HCT116 (cell line): Measurements from ENCODE around the gene MEPCE. TPM values are rescaled to one million over a fixed set of nuclear protein-coding genes. Genes with fewer than 3 reads are reported as not detected.

ENCODE experiments used
- ATAC-seq: fragments of 200-7000 bp; cut with Tn5 transposase; 2 replicates; pipeline ENCODE4 v1.9.1; 2020; ENCODE audit warnings: mild to moderate bottlenecking, moderate library complexity
- BruUV-seq: library from RNA; stranded (reverse); fragments of 400-500 nt; replicated peaks from 2 replicates; lab custom pipeline; 2021; lab: Mats Ljungman, UMichigan
- CTCF ChIA-PET: fragments of 300-600 bp; sonication (Branson Sonifier 250); formaldehyde crosslinking; loops from one replicate; lab custom pipeline; 2021; ENCODE audit warnings: antibody characterized with exemption; lab: Charles Lee
- POLR2A ChIA-PET: fragments of 300-600, 350-600 bp; sonication (Branson Sonifier 250); formaldehyde crosslinking; loops from one replicate; lab custom pipeline; 2021; ENCODE audit warnings: antibody characterized with exemption; lab: Charles Lee
- RAD21 ChIA-PET, 2 experiments: fragments of 300-600 bp; sonication (Branson Sonifier 250); formaldehyde crosslinking; loops; one replicate each; lab custom pipeline; 2023; ENCODE audit warnings: low total read pairs in 2 of 2; ENCODE audit not compliant: uncharacterized antibody in 2 of 2, unreplicated experiment in 2 of 2, low non-redundant PET in 1 of 2; lab: Charles Lee
- DNase-seq: peaks from one replicate; pipeline ENCODE4 v3.0.0-alpha.2; 2010; ENCODE audit warnings: low read depth, low spot score
- H2AFZ ChIP-seq: fragments of 200-600 bp; shearing (Covaris generic), sonication (generic); 2 replicates; pipeline ENCODE4 v1.6.1; 2017; ENCODE audit warnings: low read depth, mixed run types, mixed read lengths, antibody characterized with exemption, low read length; ENCODE audit not compliant: poor library complexity, severe bottlenecking
- H3K27ac ChIP-seq: 2 replicates; pipeline ENCODE4 v1.5.1; 2012; ENCODE audit warnings: low read depth, low read length
- H3K27me3 ChIP-seq: fragments of 200-600 bp; sonication (generic); 2 replicates; pipeline ENCODE4 v1.6.1; 2016; ENCODE audit warnings: mixed run types, low read length, mixed read lengths; ENCODE audit not compliant: insufficient read depth
- H3K36me3 ChIP-seq, 2 experiments: fragments of 200-500 bp in 1 of 2; fragments of 200-600 bp in 1 of 2; sonication (Bioruptor generic) in 1 of 2; sonication (generic) in 1 of 2; 2 replicates each; pipeline versions ENCODE4 v1.5.1 to v1.6.1; 2014 to 2016; ENCODE audit warnings: low read length in 2 of 2, inconsistent platforms in 1 of 2, mixed read lengths in 1 of 2, mixed run types in 1 of 2; ENCODE audit not compliant: insufficient read depth in 2 of 2, control insufficient read depth in 1 of 2
- H3K4me1 ChIP-seq, 2 experiments: fragments of 200-600 bp in 1 of 2; sonication (generic) in 1 of 2; 2 replicates each; pipeline versions ENCODE4 v1.5.1 to v1.6.1; 2012 to 2017; ENCODE audit warnings: low read length in 2 of 2, inconsistent platforms in 1 of 2, mild to moderate bottlenecking in 1 of 2, mixed read lengths in 1 of 2, mixed run types in 1 of 2, moderate library complexity in 1 of 2; ENCODE audit not compliant: insufficient read depth in 2 of 2, control insufficient read depth in 1 of 2
- H3K4me2 ChIP-seq: fragments of 200-600 bp; sonication (generic); 2 replicates; pipeline ENCODE4 v1.6.1; 2017; ENCODE audit warnings: mixed run types, low read length, mixed read lengths
- H3K4me3 ChIP-seq, 2 experiments: fragments of 200-600 bp in 1 of 2; sonication (generic) in 1 of 2; replicated peaks in 1 of 2; 2 replicates each; pipeline ENCODE4 v1.5.1; 2011 to 2016; ENCODE audit warnings: low read length in 2 of 2, control low read depth in 1 of 2, low read depth in 1 of 2, mild to moderate bottlenecking in 1 of 2, mixed read lengths in 1 of 2, mixed run types in 1 of 2
- H3K79me2 ChIP-seq: fragments of 200-600 bp; sonication (generic); 2 replicates; pipeline ENCODE4 v1.6.1; 2017; ENCODE audit warnings: mild to moderate bottlenecking, mixed run types, low read length, moderate library complexity, mixed read lengths; ENCODE audit not compliant: insufficient read depth
- H3K9ac ChIP-seq: fragments of 200-600 bp; sonication (generic); 2 replicates; pipeline ENCODE4 v1.6.1; 2016; ENCODE audit warnings: low read length, mixed read lengths
- H3K9me2 ChIP-seq: fragments of 200-600 bp; sonication (generic), shearing (Covaris generic); 2 replicates; pipeline ENCODE4 v1.6.1; 2017; ENCODE audit warnings: mixed run types, mild to moderate bottlenecking, moderate library complexity; ENCODE audit not compliant: insufficient read depth
- H3K9me3 ChIP-seq, 2 experiments: fragments of 200-500 bp in 1 of 2; fragments of 200-600 bp in 1 of 2; sonication (Bioruptor generic) in 1 of 2; sonication (generic) in 1 of 2; 2 replicates each; pipeline ENCODE4 v1.6.1; 2014 to 2017; ENCODE audit warnings: low read length in 2 of 2, mixed read lengths in 2 of 2, inconsistent platforms in 1 of 2, low read depth in 1 of 2, mild to moderate bottlenecking in 1 of 2, mixed run types in 1 of 2, moderate library complexity in 1 of 2; ENCODE audit not compliant: control insufficient read depth in 1 of 2, insufficient read depth in 1 of 2
- H4K20me1 ChIP-seq: fragments of 200-600 bp; sonication (generic), shearing (Covaris generic); 2 replicates; pipeline ENCODE4 v1.6.1; 2017; ENCODE audit warnings: mixed run types, mild to moderate bottlenecking, moderate library complexity; ENCODE audit not compliant: insufficient read depth
- ATF3 ChIP-seq: IDR thresholded peaks from 2 replicates; pipeline ENCODE4 v1.6.1; 2012
- CBX3 ChIP-seq: IDR thresholded peaks from 2 replicates; pipeline ENCODE4 v1.6.1; 2012; ENCODE audit warnings: low read depth
- CEBPB ChIP-seq: IDR thresholded peaks from 2 replicates; pipeline ENCODE4 v1.6.1; 2012; ENCODE audit warnings: low read depth
- EGR1 ChIP-seq: IDR thresholded peaks from 2 replicates; pipeline ENCODE4 v1.6.1; 2012; ENCODE audit warnings: low read depth
- EZH2 ChIP-seq: fragments of 200-600 bp; sonication (generic); IDR thresholded peaks from 2 replicates; pipeline ENCODE4 v1.6.1; 2017; ENCODE audit warnings: antibody characterized with exemption, mixed run types
- REST ChIP-seq: IDR thresholded peaks from 2 replicates; pipeline ENCODE4 v1.6.1; 2012; ENCODE audit warnings: low read depth
- SIN3A ChIP-seq: IDR thresholded peaks from 2 replicates; pipeline ENCODE4 v1.6.1; 2012; ENCODE audit warnings: low read depth
- YY1 ChIP-seq: IDR thresholded peaks from 2 replicates; pipeline ENCODE4 v1.6.1; 2011; ENCODE audit warnings: low read length, low read depth, moderate library complexity, mild to moderate bottlenecking; ENCODE audit not compliant: insufficient replicate concordance; ENCODE audit errors: extremely low read depth
- intact Hi-C: fragments of 100-400 bp; cut with micrococcal nuclease; formaldehyde crosslinking; loops from 2 replicates; pipeline ENCODE4 v1.10.0; 2022
- total RNA-seq: library from RNA; stranded (reverse); gene quantifications from one replicate; pipeline ENCODE4 v1.2.1, GENCODE V29; 2021; ENCODE audit not compliant: unreplicated experiment
- TF ChIP-seq, protein P1 (sequence below), 3 experiments: fragments of 200-600 bp in 1 of 3; sonication (generic) in 1 of 3; IDR thresholded peaks in 2 of 3; conservative IDR thresholded peaks in 1 of 3; 2 replicates each; pipeline ENCODE4 v1.5.1; 2012 to 2017; ENCODE audit warnings: low read depth in 2 of 3, low read length in 2 of 3, antibody characterized with exemption in 1 of 3, borderline replicate concordance in 1 of 3, control low read depth in 1 of 3, mild to moderate bottlenecking in 1 of 3, mixed read lengths in 1 of 3, mixed run types in 1 of 3, moderate library complexity in 1 of 3; ENCODE audit not compliant: insufficient read depth in 1 of 3

Gene MEPCE
- total RNA-seq, 1 experiment from 2014 or later: 44.4 TPM

DNA sequence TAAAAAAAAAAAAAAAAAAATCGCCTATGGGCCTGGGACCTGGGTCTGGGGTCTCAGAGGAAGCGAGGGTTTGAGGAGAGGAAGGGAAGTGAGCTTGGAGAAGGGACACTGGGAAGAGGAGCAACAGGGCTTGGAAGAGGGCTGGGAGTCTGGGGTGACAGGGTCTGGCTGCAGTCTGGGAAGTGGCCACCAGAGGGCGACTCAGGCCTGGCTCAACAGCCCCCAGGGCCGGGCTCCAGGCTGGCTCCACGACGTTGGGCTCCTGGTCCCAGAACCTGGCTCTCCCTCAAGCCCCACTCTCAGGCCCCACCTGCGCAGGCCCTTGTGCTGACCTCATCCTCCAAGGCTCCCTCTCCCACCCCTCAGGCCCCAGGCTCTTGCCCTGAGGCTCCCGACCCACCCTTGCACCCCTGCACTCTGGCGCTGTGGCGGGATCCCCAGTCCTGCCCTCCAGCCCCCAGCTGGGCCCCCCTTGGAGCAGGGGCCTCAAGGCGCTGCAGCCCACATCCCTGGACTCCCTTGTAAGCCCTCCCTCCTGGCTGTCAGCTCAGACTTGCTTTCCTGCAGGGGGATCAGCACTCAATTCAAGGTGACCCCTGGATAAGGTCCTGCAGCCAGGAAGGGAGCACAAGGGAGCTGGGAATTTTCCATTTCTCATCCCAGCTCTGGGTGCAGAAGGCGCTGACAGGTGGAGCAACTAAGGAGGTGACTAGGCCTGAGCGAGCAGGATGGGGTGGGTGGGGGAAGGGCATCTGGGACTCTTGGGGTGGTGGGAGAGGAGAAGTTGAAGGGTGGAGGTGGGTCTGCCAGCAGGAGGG is 39.8 kb downstream of the MEPCE start (continued):
- TF ChIP-seq CBX3 (no peak), YY1 (no peak), ATF3 (no peak), SIN3A (no peak), EGR1 (no peak), REST (no peak)
- TF ChIP-seq, all 23 proteins: peak for 2

DNA sequence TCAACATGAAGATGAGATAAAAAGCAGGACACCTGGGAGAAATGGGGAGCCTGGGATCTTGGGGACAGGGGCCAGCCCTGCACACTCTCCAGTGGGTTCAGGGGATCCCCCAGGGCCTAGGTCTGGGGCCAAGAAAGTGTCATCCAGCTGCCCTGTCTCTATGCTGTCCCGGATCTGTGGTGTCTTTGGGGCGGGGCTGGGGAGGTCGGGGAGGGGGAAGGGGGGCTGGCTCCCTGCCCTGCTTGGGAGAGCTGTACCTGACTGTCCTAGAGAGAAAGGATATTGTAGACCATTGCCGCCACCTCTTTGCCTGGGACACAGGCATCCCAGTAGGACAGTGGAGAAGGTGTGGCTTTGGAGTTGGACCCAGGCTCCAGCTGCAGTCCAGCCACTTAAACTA is 41.4 kb downstream of the MEPCE start:
- Histone ChIP-seq H4K20me1 (no peaks in the 10 kb centered on the region), H3K4me3 (no peak overlapping the region), H3K27me3 (no peaks in the 10 kb centered on the region), H3K36me3 (0 out of 4 replicates have a peak, but pooled peaks cover 0 to 2% of the 10 kb centered on the region in 2 experiments), H3K9me2 (no peaks in the 10 kb centered on the region), H3K9ac (no peak overlapping the region), H3K27ac (no peak overlapping the region), H3K4me1 (peaks cover 22 to 33% of the 10 kb centered on the region in 2 experiments), H3K79me2 (no peaks in the 10 kb centered on the region), H2AFZ (no peak overlapping the region), H3K9me3 (no peaks in the 10 kb centered on the region), H3K4me2 (no peak overlapping the region)
- RAD21 ChIA-PET: no interaction called here
- no TSS peak for BruUV-seq
- DNase-seq (no peak), ATAC-seq (no peak)
- CTCF ChIA-PET: interaction anchor here (3.4 kb wide), 1 partner anchor 88 kb away, joined by 31 read pairs; no protein-coding TSS in a partner anchor
- no peak for TF ChIP-seq EZH2
- no peak for TF ChIP-seq CEBPB
- no peak for TF ChIP-seq CBX3
- TF ChIP-seq, protein P1, sequence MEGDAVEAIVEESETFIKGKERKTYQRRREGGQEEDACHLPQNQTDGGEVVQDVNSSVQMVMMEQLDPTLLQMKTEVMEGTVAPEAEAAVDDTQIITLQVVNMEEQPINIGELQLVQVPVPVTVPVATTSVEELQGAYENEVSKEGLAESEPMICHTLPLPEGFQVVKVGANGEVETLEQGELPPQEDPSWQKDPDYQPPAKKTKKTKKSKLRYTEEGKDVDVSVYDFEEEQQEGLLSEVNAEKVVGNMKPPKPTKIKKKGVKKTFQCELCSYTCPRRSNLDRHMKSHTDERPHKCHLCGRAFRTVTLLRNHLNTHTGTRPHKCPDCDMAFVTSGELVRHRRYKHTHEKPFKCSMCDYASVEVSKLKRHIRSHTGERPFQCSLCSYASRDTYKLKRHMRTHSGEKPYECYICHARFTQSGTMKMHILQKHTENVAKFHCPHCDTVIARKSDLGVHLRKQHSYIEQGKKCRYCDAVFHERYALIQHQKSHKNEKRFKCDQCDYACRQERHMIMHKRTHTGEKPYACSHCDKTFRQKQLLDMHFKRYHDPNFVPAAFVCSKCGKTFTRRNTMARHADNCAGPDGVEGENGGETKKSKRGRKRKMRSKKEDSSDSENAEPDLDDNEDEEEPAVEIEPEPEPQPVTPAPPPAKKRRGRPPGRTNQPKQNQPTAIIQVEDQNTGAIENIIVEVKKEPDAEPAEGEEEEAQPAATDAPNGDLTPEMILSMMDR (IDR thresholded peaks at IDR 0.05 in 2 of 3, conservative IDR thresholded peaks at IDR 0.05 in 1 of 3; ENCODE audit: borderline replicate concordance in 1 of 3, insufficient read depth in 1 of 3, low read depth in 2 of 3, low read length in 2 of 3): no peak
- POLR2A ChIA-PET: no interaction called here
- intact Hi-C loops: no loop called here
